Measurements from ENCODE around the gene FBXW5.

DNA sequence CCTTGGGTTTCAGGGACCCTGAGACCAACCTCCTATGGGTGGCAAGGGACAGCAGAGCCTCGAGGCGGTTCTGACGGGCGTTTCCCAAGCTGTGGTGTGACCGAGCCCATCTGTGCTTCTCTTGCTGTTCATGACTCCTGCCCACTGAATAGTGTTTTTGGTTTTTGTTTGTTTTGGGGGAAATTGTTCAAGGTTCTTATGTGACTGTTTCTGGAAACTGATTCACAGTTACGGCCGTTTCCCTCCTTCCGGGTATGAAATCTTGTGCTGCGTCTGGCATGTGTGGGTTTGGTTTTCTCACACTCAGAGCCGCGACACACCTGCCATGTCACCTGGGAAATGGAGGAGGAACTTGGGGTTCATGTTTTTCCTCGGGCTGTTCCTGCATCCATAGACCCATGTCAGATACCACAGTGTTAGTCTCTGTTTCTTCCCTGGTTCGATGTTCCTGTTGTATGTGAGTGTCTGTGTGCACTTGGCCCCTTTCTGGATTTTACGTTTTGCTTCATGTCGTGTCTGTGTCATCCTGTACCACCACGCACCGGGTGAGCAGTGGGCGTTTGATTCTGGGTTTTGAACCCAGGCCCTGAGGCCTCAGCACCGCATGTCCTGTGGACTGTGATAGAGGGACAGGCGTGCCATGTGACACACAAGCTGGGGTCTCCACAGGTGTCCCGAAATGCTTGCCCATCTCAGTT lies 28.8 kb downstream of the FBXW5 start:
- TF ChIP-seq, protein P1, sequence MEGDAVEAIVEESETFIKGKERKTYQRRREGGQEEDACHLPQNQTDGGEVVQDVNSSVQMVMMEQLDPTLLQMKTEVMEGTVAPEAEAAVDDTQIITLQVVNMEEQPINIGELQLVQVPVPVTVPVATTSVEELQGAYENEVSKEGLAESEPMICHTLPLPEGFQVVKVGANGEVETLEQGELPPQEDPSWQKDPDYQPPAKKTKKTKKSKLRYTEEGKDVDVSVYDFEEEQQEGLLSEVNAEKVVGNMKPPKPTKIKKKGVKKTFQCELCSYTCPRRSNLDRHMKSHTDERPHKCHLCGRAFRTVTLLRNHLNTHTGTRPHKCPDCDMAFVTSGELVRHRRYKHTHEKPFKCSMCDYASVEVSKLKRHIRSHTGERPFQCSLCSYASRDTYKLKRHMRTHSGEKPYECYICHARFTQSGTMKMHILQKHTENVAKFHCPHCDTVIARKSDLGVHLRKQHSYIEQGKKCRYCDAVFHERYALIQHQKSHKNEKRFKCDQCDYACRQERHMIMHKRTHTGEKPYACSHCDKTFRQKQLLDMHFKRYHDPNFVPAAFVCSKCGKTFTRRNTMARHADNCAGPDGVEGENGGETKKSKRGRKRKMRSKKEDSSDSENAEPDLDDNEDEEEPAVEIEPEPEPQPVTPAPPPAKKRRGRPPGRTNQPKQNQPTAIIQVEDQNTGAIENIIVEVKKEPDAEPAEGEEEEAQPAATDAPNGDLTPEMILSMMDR (IDR thresholded peaks at IDR 0.05): no peak
- TF ChIP-seq POLR2A (IDR thresholded peaks at IDR 0.05): no peak
